Mesothelial cell of epicardium (in vitro differentiated cells): Measurements from ENCODE around the gene LACTB. TPM values are rescaled to one million over a fixed set of nuclear protein-coding genes. Genes with fewer than 3 reads are reported as not detected.

Experiments used
- DNase-seq, 2 experiments: peaks; one replicate each; pipeline ENCODE4 v3.0.0; 2021; ENCODE audit warnings: low spot score in 2 of 2; ENCODE audit not compliant: unreplicated experiment in 2 of 2
- H3K27ac Mint-ChIP-seq: 2 replicates; pipeline ENCODE4 v1.8.0; 2021; ENCODE audit warnings: mixed read lengths
- H3K27me3 Mint-ChIP-seq: 2 replicates; pipeline ENCODE4 v1.8.0; 2021; ENCODE audit warnings: low read depth, mixed read lengths
- H3K36me3 Mint-ChIP-seq: 2 replicates; pipeline ENCODE4 v1.8.0; 2021; ENCODE audit warnings: mixed read lengths
- H3K4me1 Mint-ChIP-seq: 2 replicates; pipeline ENCODE4 v1.8.0; 2021; ENCODE audit warnings: mixed read lengths
- H3K4me3 Mint-ChIP-seq: 2 replicates; pipeline ENCODE4 v1.8.0; 2021; ENCODE audit warnings: mild to moderate bottlenecking, moderate library complexity, mixed read lengths
- H3K9me3 Mint-ChIP-seq: 2 replicates; pipeline ENCODE4 v1.8.0; 2021; ENCODE audit warnings: mixed read lengths
- total RNA-seq: library from RNA; stranded (reverse); gene quantifications from 3 replicates; pipeline ENCODE4 v1.2.1, GENCODE V29; 2021
- TF ChIP-seq, protein P1 (sequence below): fragments of 200-600 bp; sonication (generic); IDR thresholded peaks from one replicate; pipeline ENCODE4 v1.5.0; 2021; ENCODE audit warnings: antibody characterized with exemption; ENCODE audit not compliant: unreplicated experiment

The LACTB gene
- total RNA-seq, 1 donor from 2014 or later = 8.2 TPM

DNA sequence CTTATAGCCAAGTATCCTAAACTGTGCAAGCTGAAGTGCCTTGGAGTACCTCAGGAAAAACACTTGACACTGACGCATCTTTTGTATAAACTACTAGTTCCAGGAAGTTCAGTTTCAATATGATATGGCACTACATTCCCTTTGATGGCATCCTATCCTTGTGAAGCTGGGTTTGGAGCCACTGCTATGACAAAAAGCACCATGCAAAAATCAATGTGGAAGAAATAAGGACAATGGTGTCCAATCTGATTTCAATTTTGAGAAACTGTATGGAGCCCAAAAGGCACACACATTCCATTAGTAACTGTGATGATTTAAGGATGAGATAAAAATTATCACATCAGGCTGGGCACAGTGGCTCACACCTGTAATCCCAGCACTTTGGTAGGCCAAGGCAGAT lies 30.0 kb downstream of the LACTB start:
- DNase-seq = no peak
- Mint-ChIP-seq H3K4me3 (no peak overlapping the region), H3K4me1 (peaks cover 12% of the 10 kb centered on the region), H3K27ac (no peak overlapping the region), H3K9me3 (peaks cover 4% of the 10 kb centered on the region), H3K36me3 (peaks cover 29% of the 10 kb centered on the region), H3K27me3 (no peaks in the 10 kb centered on the region)
- TF ChIP-seq, protein P1, sequence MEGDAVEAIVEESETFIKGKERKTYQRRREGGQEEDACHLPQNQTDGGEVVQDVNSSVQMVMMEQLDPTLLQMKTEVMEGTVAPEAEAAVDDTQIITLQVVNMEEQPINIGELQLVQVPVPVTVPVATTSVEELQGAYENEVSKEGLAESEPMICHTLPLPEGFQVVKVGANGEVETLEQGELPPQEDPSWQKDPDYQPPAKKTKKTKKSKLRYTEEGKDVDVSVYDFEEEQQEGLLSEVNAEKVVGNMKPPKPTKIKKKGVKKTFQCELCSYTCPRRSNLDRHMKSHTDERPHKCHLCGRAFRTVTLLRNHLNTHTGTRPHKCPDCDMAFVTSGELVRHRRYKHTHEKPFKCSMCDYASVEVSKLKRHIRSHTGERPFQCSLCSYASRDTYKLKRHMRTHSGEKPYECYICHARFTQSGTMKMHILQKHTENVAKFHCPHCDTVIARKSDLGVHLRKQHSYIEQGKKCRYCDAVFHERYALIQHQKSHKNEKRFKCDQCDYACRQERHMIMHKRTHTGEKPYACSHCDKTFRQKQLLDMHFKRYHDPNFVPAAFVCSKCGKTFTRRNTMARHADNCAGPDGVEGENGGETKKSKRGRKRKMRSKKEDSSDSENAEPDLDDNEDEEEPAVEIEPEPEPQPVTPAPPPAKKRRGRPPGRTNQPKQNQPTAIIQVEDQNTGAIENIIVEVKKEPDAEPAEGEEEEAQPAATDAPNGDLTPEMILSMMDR = no peak

DNA sequence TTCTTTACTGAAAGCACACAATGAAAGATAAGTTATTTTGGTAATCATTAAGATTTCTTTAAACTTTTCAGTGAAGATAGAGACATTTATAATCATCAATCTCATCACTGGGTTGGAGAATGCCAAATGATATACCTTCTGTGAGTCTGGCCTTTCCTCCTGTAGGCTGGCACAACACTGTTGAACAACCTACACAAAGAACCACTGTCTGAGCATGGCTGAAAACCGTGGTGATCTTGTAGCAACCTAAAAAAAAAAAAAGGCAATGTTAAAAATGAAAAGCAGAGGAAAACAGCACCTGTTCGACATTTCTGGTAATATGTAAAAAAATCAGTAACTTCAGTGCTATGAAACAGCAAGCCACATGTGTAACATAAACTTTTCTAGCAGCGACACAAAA lies 33.8 kb downstream of the LACTB start:
- Mint-ChIP-seq H3K27ac (peak overlapping the region; percentile 72), H3K4me1 (peaks cover 12% of the 10 kb centered on the region), H3K4me3 (peak overlapping the region; percentile 100), H3K36me3 (peaks cover 18% of the 10 kb centered on the region), H3K27me3 (no peaks in the 10 kb centered on the region), H3K9me3 (peaks cover 3% of the 10 kb centered on the region)
- TF ChIP-seq, protein P1 = no peak
- no peak for DNase-seq

DNA sequence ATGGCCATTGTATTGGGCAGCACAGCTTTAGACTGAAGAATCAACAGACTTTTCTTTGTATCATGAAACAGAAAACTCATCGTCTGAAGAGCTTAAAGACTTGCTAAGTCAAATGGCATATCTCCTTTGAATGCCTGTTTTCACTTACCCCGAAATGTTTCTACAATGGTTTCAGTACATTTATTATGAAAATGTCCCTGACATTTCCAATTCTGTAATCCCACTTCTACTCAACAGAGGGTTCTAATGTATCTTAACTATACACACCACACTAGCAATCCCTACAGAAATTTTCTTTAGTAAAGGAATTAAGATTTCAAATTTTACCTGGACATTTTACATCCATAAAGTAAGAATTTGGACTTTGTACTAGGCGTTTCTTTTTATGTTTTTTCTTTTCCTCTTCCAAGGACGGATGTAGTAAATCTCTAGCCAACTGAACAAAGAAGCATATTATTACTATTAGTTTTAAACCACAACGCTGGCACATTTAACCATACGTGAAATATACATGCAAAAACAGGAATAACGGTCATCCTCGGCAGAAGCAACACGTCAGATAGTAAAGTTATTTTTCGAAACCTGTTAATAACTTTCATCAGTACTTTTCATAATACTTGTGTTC lies 34.5 kb downstream of the LACTB start:
- DNase-seq = no peak
- peaks cover 3% of the 10 kb centered on the region for H3K9me3 Mint-ChIP-seq
- TF ChIP-seq, protein P1 = no peak
- H3K27ac Mint-ChIP-seq = peak overlapping the region; percentile 99
- H3K4me1 Mint-ChIP-seq = peaks cover 12% of the 10 kb centered on the region
- H3K4me3 Mint-ChIP-seq = peak overlapping the region; percentile 100
- peaks cover 18% of the 10 kb centered on the region for H3K36me3 Mint-ChIP-seq
- H3K27me3 Mint-ChIP-seq = no peaks in the 10 kb centered on the region

DNA sequence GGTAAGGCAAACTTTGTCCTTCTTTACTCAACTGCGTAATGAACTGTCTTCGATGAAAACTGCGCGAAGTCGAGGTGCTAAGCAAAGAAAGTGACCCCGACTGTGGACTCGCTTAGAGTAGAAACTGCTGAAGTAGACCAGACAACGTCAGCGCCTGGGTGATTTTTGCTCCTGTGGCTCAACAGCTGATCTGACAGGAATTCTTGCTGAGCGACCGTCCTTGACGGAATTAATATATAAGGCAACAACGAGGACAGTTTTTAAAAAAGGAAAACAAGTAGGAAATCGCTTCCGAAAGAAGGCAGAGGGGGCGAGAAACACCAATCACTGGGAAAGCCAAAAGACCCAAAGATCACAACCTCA lies 35.1 kb downstream of the LACTB start:
- Mint-ChIP-seq H3K27me3 (no peaks in the 10 kb centered on the region), H3K27ac (peak overlapping the region; percentile 99), H3K36me3 (peaks cover 14% of the 10 kb centered on the region), H3K4me3 (peak overlapping the region; percentile 100), H3K4me1 (peaks cover 12% of the 10 kb centered on the region), H3K9me3 (peaks cover 3% of the 10 kb centered on the region)
- TF ChIP-seq, protein P1 = no peak
- no peak for DNase-seq

DNA sequence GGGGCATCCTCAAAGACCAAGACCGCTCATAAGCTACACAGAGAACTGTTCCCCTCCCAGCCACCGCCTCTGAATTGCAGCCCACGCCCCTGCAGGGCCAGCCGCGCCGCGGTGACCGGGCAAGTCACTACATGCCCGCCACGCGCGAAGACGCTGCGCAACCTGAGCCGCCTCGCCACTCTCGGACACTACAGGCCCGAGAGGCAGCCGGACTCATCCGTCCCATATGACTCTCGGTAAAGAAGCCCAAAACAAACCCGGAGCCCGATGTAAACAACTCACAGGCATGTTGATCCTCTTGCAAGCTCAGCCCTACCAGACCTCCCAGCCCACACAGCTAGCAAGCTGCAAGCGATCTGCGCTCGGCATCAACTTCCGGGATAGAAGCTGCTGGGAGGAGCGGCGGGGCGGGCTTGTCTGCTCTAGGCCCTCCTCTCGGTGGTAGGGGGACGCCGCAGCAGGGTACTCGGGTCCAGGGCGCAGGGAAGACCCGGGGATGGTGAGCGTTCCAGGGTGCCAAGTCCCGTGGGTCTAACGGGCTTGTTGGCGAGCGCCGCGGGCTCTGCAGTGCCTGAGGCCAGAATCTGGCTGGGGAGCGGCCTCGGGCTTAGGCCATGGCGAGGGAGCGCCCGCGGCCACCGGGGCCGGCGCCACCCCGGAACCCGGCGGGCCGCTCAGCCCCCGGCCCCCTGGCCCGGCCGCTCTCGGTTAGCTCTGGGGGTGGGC lies 35.6 kb downstream of the LACTB start, which contains the start of gene RPS27L:
RPS27L (minus strand) TSS at position 360 of the 726 bp plus-strand sequence; CDS start at position 288, 72 bp downstream.
- H3K36me3 Mint-ChIP-seq = peaks cover 13% of the 10 kb centered on the region
- DNase-seq = peak; percentile 79 to 89
- H3K4me3 Mint-ChIP-seq = peak within 1 kb of the TSS; percentile 100
- peaks cover 3% of the 10 kb centered on the region for H3K9me3 Mint-ChIP-seq
- H3K4me1 Mint-ChIP-seq = peaks cover 12% of the 10 kb centered on the region
- TF ChIP-seq, protein P1 = no peak
- peak within 1 kb of the TSS; percentile 99 for H3K27ac Mint-ChIP-seq
- no peaks in the 10 kb centered on the region for H3K27me3 Mint-ChIP-seq
